Fibroblast of pulmonary artery (primary cell): ENCODE measurements around the gene LRRC4.

ENCODE experiments used
- DNase-seq: peaks from one replicate; pipeline ENCODE4 v3.0.0-alpha.2; 2010; ENCODE audit warnings: low read depth
- H3K4me3 ChIP-seq: replicated peaks from 2 replicates; pipeline ENCODE4 v1.5.1; 2011; ENCODE audit warnings: low read depth, mild to moderate bottlenecking, control low read depth, low read length, moderate library complexity
- TF ChIP-seq, protein P1 (sequence below): IDR thresholded peaks from 2 replicates; pipeline ENCODE4 v1.5.1; 2011; ENCODE audit warnings: mild to moderate bottlenecking, control low read depth, low read length, inconsistent platforms; ENCODE audit errors: missing control alignments

LRRC4 gene

DNA sequence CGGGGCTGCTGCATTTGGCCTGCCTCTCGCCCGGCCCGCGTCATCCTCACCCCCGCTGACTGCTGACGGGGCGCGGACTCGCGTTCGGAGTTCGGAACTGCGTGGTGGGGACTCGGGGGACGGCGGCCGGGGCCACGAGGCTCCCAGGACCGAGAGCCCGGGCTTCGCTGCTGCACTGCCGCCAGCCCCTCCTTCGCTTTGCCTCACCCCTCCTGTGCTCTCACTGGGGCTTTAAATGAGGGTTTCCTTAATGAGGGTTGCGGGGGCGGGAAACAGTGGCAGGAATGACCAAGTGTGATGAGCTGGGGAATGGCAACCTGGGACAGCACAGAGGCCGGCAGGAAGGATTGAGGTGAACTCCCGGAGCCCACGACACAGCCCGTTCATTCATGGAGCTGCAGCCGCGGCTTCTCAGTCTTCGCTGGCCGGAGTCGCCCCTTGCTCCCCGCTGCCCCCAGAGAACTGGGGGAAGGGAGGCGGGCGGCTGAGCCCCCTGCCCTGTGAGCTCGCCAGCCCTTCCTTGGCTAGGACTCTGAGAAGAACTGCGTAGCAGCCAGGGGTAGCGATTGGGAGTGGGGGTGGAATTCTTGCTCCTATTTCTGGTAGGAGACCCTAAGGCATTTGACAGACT, 1.5 kb upstream of the LRRC4 start:
- H3K4me3 ChIP-seq, result peak overlapping the region; percentile 40
- TF ChIP-seq, protein P1, sequence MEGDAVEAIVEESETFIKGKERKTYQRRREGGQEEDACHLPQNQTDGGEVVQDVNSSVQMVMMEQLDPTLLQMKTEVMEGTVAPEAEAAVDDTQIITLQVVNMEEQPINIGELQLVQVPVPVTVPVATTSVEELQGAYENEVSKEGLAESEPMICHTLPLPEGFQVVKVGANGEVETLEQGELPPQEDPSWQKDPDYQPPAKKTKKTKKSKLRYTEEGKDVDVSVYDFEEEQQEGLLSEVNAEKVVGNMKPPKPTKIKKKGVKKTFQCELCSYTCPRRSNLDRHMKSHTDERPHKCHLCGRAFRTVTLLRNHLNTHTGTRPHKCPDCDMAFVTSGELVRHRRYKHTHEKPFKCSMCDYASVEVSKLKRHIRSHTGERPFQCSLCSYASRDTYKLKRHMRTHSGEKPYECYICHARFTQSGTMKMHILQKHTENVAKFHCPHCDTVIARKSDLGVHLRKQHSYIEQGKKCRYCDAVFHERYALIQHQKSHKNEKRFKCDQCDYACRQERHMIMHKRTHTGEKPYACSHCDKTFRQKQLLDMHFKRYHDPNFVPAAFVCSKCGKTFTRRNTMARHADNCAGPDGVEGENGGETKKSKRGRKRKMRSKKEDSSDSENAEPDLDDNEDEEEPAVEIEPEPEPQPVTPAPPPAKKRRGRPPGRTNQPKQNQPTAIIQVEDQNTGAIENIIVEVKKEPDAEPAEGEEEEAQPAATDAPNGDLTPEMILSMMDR, result no peak
- no peak for DNase-seq

- peak overlapping the region; percentile 40 for H3K4me3 ChIP-seq
- peak; percentile 92 for DNase-seq
- TF ChIP-seq, protein P1, result peak; percentile 10
These were observed 816 bp upstream of the LRRC4 start for GRCh38 chr7:128031901-128032604.

DNA sequence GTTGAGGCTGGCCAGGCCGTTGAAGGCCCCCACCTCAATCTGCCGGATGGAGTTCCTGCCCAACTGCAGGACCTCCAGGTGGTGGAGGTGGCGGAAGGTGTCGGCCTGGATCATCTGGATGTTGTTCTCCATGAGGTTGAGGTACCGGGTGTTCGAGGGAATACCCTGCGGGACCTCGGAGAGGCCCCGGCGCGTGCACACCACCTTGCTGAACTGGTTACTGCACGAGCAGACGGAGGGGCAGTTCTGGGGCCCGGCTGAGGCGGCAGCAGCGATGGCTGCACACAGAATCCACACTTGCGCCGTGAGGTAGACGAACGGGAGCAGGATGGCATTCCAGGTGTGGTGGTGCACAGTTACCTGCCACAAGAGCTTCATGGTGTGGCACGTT, 979 bp downstream of the LRRC4 start:
- DNase-seq, result no peak
- TF ChIP-seq, protein P1, result no peak
- H3K4me3 ChIP-seq, result no peak overlapping the region

DNA sequence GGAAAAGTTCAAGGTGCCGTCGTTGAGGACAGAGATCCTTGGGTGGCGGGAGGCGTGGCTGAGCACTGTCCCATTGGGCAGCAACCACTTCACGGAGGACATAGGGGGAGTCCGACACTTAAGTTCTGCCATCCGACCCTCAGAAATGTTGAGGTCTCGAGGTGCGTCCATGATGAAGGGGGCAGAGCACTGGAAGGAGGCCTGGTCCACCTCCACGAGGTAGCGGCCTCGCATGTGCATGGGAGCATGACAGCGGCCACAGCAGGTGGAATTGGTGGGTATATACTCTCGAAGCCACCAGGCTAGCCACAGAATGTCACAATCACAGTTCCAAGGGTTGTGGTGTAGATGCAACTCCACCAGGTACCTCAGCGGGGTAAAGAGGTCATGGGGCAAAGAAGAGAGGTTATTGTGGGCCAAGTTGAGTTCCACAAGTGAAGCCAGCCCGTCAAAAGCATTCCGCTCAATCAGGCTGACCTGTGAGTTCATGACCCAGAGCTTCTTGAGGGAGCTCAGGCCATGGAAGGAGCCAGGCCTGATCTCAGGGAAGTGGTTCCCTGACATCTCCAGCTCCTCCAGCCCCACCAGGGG, 1.7 kb downstream of the LRRC4 start:
- H3K4me3 ChIP-seq, result no peak overlapping the region

DNA sequence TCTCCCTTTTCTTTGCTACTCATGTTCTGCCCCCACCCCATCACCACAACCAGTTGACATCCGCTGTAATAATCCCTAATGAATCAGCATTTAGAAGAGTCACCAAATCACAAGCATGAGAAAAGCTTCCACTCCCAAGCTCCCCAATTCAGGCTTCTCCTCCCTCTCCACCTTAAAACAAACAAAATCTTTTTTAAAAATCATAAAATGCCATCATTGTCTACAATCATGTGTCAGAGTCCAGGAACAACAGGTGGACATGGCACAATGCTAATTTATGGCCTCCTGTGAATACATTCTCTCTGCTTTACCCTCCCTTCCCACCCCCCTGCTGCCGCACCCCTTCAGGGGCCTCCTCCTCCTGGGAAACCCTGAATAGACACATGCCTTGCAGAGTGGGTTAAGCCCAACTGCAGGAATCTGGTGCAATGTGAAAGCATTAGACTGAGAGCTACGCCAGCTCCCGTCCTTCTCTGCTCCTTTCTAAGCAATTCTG, 3.7 kb downstream of the LRRC4 start:
- TF ChIP-seq, protein P1, result no peak
- no peak overlapping the region for H3K4me3 ChIP-seq
- no peak for DNase-seq

More for the DNA sequence above, 1.7 kb downstream of the LRRC4 start:
- DNase-seq, result no peak
- TF ChIP-seq, protein P1, result no peak

DNA sequence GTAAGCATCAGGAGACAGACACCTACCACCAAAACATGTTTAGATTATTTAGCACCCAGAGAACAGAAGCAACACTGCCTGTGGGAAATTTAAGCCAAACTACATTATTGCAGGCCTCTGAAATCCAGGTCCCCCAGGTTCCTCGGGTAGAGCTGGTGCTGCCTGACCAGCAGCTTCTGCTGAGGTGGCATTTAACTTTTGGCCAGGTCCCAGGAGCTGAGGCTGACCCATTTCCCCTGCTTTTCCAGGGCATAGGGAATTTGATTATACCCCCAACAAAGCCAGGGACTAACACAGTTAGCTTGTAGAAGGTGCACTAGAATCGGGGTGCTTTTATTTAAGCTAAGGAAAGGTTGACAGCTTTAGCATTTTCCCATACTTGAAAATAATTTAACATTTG, 4.7 kb downstream of the LRRC4 start:
- no peak for DNase-seq
- no peak overlapping the region for H3K4me3 ChIP-seq
- TF ChIP-seq, protein P1, result no peak
